Hindlimb muscle (tissue), 1 donor: ENCODE data around the gene PPP1R26. TPM values are rescaled to one million over a fixed set of nuclear protein-coding genes. Genes with fewer than 3 reads are reported as not detected.
"Not testable (repeated sequence)": the region's sequence is repeated elsewhere in the genome, so short reads cannot be mapped to it uniquely, and the experiment has no call there.

ENCODE experiments used
- DNase-seq: peaks from one replicate; pipeline ENCODE4 v3.0.0-alpha.2; 2013
- polyA plus RNA-seq: library from polyadenylated mRNA; unstranded; fragments of 120-200 nt; gene quantifications from one replicate; pipeline ENCODE4 v1.2.1, GENCODE V29; 2013; ENCODE audit not compliant: insufficient read length

The PPP1R26 gene
- 14.3 TPM for polyA plus RNA-seq

GRCh38 chr9:135479469-135480052, at the start of gene PPP1R26:
PPP1R26 (plus strand) TSS chr9:135479782; CDS start chr9:135484511, 4,729 bp downstream.
- no peak for DNase-seq

DNA sequence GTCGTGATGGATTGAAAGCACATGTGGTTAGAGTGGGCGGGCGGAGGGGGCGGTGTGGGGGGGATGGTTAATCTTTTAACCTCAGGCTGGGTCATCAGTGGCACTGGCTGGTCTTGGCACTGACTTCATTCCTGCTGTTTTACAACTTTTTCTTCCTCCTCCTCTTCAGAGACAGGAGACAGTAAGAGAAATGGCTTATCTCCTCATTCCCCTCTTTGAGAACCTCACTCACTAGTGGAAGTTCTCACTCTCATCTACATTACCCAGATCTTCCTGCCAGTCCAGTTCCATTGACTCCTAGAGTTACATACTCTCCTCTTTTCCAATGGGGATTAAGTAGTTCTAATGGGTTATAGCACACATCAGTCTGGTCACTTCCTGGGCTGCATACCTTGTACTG, 42.3 kb upstream of the PPP1R26 start:
- no peak for DNase-seq

- DNase-seq, result not testable (repeated sequence)
Observed at GRCh38 chr9:135437696-135438095, 41.9 kb upstream of the PPP1R26 start.

- not testable (repeated sequence) for DNase-seq
Observed at GRCh38 chr9:135438581-135439232, 40.9 kb upstream of the PPP1R26 start.

DNA sequence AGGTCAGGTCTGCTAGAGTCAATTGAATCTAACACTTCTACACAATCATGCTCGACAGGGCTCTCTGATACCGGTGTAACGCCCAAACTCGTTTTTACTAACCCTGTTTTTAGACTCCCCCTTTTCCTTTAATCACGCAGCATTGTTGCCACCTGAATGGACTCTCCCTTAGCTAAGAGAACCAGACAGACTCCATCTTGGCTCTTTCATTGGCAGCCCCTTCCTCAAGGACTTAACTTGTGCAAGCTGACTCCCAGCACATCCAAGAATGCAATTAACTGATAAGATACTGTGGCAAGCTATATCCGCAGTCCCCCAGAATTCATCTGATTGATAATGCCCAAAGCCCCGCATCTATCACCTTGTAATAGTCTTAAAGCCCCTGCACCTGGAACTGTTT, 40.1 kb upstream of the PPP1R26 start:
- not testable (repeated sequence) for DNase-seq

DNA sequence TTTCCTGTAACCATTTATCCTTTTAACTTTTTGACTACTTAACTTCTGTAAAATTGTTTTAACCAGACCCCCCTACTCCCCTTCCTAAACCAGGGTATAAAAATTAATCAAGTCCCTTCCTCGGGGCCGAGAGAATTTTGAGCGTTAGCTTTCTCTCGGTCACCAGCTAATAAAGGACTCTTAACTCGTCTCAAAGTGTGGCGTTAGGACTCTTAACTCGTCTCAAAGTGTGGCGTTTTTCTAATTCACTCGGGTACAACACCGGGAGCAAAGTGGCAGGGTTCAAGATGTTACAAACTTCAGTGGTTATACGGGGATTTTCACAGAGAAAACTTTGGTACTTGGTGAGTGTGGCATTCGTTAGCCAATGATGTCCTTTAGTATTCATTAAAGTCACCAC, 39.7 kb upstream of the PPP1R26 start:
- DNase-seq, result no peak

DNA sequence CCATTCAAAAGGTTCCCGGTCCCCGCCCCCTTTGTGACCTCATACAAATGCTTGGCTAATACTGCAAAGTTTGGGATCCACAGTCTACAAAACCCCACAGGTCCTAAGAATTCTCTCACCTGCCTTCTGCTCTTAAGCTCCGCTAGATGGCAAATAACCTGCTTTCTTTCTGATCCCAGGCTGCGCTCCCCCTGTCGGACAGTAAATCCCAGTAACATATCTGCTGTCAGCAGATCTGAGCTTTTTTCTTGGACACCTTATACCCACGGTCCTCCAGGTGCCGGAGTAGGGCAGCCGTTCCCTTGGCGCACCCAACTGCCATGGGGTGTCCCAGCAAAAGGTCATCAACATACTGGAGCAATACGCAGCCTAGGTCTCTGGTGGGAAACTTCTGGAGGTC, 39.0 kb upstream of the PPP1R26 start:
- no peak for DNase-seq

DNA sequence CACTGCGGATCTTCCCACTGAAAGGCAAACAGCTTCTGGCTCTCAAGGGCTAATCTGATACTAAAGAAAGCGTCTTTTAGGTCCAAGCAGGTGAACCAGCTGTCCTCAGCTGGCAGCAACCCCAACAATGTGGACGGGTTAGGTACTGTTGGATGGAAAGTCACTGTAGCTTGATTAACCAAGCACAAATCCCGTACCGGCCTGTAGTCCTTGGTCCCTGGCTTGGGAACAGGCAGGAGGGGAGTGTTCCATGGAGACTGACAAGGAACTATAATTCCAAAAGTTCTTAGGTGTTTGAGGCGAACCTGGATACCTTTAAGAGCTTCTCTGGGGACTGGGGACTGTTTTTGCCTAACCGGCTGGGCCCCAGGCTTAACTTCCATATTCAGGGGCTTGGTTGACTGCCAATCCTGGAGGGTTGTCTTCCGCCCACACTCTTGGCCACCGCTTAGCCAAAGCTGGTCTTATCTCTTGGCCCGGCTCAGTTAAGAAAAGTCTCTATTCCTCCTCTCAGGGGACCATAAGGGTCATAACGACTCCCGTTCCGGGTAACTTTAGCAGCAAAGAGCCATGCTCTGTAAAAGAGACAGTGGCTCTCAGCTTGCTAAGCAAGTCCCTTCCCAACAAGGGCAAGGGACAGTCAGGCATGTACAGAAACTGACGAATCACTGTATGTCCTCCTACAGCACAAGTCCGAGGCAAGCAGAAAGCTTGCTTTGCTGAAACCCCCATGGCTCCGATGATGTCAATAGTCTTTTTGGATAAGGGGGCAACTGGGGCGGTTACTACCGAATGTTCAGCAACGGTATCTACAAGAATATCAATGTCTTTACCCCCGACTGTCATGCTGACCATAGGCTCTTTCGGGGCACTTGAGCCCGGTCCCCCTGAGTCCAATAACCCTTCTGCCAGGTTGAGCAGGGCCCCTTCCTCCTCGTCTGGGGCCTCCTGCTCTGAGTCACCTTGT, 38.2 kb upstream of the PPP1R26 start:
- not testable (repeated sequence) for DNase-seq

GRCh38 chr9:135442075-135442474, 37.5 kb upstream of the PPP1R26 start:
- no peak for DNase-seq

- DNase-seq, result no peak
Observed at GRCh38 chr9:135443797-135444425, 35.7 kb upstream of the PPP1R26 start.

GRCh38 chr9:135447126-135447525, 32.5 kb upstream of the PPP1R26 start:
- no peak for DNase-seq

DNA sequence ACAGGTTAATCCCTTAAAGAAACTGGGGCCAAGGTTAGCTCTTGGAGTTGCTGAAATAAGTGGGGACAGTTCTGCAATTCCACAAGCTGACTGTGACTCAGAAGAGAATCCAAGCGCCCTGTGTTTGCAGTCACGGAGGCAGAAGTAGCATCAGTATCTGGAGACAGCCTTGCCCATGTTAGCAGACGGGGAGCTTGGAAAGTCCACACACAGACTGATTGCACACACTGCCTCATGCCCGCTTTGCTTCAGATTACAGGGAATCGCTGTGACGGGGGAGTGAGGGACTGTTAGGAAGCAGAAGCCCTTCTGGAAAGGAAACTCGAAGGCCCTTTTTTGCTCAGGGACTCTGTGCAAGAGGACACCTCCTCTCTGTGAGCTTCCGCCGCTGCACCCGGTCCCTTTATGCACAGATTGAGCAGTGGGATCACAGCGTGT, 30.9 kb upstream of the PPP1R26 start:
- DNase-seq, result no peak

DNA sequence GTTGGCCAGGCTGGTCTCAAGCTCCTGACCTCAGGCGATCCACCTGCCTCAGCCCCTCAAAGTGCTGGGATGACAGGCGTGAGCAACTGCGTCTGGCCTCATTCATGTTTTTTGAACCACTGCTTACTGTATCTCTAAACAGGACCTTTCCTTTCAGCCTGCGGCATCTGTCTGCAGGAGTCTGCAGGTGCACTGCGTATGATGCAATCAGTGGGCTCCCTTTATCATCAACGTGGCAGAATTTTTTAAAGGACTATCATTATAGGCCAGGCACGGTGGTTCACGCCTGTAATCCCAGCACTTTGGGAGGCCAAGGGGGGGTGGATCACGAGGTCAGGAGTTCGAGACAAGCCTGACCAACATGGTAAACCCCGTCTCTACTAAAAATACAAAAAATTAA, 30.1 kb upstream of the PPP1R26 start:
- not testable (repeated sequence) for DNase-seq

GRCh38 chr9:135450956-135451355, 28.6 kb upstream of the PPP1R26 start:
- no peak for DNase-seq

GRCh38 chr9:135451909-135452308, 27.7 kb upstream of the PPP1R26 start:
- DNase-seq, result not testable (repeated sequence)

GRCh38 chr9:135454737-135455136, 24.8 kb upstream of the PPP1R26 start:
- DNase-seq, result no peak

GRCh38 chr9:135455401-135456030, 24.1 kb upstream of the PPP1R26 start:
- DNase-seq, result no peak

DNA sequence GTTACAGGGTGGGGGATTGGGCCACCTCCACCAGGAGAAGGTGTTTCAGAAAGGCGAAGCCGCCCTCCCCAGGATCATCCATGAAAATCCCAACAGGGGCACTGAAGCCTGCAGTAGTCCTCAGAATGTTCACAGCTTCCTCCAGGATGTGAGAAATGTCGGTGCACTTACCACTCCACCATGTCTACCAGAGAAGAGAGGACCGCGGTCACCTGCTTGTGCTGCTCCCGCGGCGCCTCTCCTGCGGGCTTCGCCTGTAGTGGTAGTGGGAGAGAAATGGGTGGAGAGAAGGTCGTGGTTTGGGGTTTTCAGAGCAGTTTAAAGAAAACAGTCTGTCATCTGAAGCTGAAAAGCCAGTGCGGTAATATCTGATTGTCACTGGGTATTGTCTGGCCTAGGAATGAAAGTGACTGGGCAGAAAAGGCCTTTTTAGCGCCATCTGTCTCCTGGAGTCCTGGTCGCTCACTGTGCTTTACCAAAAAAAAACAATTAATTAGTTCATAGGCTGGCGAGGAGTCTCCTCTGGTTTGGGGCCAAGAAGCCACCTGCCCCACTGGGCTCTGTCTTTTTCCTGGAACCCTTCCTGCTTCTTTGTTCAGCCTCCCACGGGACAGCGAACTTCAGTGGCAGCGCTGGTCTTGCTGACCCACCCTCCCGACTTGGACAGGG, 23.0 kb upstream of the PPP1R26 start:
- DNase-seq, result no peak

- not testable (repeated sequence) for DNase-seq
Observed at GRCh38 chr9:135458478-135458877, 21.1 kb upstream of the PPP1R26 start.

- no peak for DNase-seq
Observed at GRCh38 chr9:135461936-135462335, 17.6 kb upstream of the PPP1R26 start.

DNA sequence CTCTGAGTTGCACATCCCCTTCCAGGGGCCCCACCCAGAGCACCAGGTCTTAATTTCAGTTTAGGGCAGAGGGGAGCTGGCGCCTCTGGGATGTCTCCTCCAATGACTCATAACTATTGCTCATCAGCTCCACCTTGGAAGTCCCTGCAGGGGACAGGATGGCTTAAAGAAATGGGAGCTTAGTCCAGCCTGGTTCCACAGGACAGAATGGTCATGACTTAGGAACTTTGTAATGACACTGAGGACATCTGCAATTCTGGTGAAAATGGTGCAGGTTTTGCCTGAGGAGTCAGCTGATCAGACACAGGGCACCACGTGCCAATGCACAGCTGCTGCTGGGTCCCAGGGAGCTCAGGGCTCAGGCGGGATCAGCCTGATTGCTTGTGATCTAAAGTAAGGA, 16.4 kb upstream of the PPP1R26 start:
- no peak for DNase-seq

DNA sequence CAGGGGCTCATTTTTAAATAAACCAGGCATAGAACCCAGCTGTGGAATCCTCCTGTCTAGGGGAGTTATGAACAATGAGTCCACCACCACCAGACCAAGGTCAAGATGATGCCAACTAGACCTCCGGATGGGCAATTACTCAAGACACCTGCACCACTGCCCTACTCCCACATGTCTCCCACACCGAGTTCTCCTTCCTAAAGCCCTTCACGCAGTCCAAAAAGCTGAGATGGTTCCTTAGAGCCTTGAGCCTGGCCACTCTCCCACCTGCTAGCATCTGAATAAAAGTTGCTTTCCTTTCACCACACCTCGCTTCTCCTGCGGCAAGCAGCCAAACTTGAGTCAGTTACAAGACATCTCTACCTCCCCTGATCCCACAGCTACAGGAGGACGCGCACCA, 15.4 kb upstream of the PPP1R26 start:
- DNase-seq, result no peak
